HG02610 (cell line): ENCODE measurements around the gene FRY.
"Not testable (repeated sequence)": the region's sequence is repeated elsewhere in the genome, so short reads cannot be mapped to it uniquely, and the experiment has no call there.

Source experiments
- ATAC-seq: cut with Tn5 transposase; IDR thresholded peaks from one replicate; pipeline ENCODE4 v1.9.1; 2021; ENCODE audit warnings: mild to moderate bottlenecking, moderate library complexity; ENCODE audit not compliant: unreplicated experiment

FRY gene

DNA sequence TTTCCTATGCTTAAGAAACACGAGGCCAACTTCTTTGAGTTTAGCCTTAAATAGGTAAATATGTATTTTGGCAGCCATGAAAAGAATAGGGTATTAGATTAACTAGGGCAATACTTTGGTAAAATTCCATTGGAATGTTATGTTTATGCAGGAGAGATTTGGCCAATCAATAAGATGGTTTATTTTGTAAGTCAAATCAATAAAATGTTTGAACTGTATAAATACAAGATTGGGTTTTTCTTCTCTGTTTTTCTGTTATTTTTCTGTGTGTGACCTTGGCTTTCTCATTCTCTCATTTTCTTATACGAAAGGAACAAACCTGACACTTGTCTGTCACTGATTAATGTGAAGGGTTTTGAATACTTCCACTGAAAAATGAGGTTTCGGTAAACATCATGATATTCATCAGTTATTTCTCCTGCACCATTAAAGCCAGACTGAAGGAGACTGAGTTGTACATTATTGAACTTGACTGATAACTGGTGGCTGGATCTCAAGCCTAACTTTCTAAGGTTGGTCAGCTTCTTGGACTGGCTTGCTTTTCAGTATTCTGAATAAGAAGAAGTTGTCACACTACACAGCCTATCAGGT, 8.6 kb downstream of the FRY start:
- no peak for ATAC-seq

DNA sequence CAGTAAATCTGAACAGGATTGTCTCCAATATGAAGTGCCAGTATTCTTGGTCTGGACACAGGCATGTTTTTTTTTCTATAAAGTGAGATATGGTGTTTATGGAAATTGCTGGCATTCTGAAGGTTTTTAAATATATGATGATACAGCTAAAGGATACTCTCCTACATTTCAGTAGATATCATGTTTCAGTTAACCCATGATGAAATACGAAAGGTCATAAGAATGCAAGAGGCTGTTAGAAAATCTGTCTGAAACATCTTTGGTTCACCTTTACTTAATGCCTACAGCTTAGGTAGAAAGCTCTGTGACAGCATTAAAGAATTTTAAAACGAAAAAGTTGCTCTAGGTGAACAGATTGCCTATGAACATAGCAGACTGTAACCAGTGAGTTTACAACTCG, 9.1 kb downstream of the FRY start:
- ATAC-seq, result no peak

DNA sequence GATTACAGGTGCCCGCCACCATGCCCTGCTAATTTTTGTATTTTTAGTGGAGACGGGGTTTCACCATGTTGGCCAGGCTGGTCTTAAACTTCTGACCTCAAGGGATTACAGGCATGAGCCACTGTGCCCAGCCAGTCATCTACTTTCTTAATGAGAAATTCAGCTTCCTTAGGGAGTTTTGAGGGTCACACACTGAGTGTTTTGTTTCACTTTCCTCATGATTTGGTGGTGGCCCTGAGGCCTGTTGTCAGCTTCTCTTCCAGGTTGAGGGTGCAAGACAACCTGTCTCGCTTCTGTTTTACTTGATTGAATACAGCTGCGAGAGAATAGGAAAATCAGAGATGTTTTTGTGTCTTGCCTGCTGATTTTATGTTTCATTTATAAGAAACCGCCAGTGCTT, 9.9 kb downstream of the FRY start:
- ATAC-seq, result peak; percentile 96

DNA sequence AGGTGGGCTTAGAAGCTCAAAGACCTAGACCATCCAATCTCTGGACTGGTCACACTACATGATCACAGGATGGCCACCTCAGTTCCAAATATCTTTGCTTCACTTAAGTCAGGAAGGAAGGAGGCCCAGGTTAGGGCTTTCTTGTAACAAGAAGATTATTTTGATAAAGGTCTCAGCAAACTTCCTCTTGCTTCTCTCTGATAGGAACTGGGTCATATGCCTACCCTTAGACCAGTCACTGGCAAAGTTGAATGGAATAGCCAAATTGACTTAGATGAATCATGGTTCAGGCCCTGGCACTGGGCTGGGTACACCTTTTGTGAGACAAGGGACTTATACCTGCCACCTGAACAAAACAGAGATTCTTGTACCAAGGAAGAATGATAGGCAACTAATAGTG, 11.0 kb downstream of the FRY start:
- ATAC-seq, result no peak

DNA sequence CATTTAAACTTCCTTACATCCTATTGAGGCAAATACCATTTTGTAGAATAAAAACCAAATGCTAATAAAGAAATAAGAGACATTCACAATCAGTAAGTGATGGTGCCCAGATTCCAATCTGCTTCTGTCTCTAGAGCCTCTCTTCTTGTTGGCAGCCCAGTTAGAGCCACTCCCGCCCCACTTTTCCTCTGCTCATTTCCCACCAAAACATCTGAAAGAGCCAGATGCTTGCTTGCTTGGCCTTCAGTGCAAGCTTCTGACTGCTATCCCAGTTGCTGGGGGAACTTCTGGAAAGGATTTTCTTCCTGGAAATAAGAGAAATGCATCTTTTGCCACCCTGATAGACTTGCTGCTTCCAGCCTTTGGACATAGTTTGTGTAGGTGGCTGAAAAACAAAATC, 12.9 kb downstream of the FRY start:
- no peak for ATAC-seq

DNA sequence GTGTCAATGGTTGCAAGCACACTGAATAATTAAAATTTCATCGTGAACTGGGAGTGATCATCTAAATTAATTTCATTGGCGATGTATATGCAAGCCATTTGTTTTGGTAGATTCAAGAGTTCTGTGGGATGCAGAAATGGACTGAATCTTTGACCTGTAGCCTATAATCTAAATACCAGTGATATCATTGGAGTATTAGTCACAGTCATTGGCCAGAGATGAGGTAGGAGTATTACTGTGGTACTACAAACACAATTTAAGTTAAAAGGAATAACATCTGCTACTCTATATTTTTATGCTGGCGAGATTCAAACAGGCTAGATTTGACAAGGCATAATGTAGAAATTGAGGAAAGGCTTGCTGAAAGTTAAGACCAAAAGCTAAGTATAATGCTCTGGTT, 14.0 kb downstream of the FRY start:
- ATAC-seq, result no peak

DNA sequence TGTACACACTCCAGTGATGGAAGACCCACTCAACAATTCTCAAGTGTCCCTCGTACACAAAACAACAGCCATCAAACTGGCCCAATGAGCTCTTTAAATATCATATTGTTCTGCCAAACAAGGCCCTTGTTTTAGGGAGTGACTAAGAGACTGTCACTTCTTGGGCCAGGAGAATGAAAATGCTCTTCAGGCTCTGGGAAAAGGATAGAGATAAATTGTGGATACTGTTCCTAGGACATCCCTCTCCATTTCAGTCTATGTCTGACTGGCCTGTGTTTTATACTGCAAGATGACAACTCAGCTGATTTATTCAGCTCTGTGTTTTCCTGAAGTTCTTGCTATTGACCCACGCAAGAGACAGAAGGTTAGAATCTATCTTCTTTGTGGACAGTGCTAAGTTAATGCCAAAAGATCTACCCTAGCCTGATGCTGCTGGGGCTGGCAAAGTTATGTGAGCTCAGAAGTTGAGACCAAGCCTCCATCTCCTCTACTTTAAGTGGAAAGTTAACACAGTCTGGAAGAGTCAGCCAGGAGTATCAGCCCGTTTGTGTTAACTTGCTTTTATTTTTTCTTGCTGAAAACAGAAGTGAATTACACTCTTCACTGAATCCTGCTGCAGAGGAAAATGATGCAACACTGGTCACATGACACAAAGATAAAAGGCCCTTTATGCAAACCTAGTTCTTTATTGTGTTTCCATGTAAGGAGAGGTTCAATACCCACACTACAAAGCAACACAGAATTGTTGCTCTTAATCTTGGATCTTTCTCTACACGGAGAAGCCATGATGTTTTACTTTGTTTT, 14.6 kb downstream of the FRY start:
- ATAC-seq, result no peak

DNA sequence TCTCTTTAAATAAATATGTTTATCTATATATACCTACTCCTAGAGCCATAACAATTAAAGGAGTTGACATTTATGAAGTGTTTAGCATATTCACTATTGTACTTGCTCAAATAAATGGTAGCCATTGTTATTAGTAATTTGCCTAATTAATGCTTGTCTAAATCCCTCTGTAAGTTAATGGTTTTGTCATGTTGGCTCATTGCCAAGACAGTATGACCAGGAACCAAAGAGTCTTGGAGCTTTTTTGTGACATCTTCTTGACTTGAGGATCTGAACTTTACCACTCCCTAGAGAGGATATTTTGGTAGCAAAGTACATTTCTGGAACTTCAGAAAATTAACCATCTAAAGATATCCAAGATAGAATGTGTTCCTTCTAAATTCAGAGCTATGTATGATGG, 15.5 kb downstream of the FRY start:
- ATAC-seq, result no peak

DNA sequence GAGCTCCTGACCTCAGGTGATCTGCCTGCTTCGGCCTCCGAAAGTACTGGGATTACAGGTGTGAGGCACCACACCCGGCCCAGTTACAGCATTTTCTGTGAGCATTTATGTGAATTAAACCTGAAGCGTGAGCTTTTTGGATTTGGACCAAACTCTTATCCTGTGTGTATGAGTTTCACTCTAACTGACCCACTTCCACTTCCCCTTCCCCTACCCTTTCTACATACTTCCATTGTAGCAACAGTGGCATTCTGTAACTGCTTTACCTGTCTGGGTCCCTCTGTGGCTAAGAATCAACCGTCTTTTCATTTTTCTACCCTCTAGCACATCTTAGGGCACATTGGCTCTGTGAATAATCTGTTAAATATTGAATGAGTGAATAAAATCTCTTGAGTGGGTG, 16.2 kb downstream of the FRY start:
- no peak for ATAC-seq

DNA sequence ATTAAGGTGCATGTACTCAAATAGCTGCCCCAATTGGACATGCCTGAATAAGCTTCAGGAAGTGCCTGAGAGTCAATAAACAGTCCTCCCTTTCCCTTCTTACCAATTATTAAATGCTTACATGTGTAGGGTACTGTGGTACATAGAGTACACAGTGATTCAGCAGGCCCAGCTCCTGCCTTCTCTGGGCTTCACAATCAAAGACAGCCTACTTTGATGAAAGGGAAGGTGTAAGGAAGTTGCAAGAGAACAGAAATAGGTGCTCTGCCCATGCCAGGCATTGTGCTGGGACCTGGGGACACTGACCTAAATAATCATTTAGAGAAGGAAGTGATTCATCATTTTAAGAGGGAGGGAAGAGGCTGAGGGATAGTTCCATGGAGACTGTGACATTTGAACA, 17.2 kb downstream of the FRY start:
- ATAC-seq, result no peak

DNA sequence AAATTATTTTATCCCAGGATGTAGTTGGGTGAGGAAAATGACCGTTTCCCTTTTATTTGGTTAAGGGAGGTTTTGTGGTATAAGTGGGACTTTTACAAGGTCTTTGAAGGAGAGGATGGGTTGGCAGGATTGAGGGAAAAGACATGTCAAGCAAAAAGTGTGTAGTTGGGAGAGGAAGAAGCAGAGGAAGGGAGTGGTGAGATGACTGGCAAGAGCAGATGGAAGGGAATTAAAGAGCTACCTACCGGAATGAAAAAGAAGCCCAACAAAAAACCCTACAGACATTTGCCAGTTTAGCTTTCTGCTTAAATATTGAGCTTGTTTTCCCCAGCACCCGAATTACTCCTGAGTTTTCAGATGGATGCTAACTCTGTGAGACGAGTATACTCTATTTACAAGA, 19.6 kb downstream of the FRY start:
- ATAC-seq, result no peak

DNA sequence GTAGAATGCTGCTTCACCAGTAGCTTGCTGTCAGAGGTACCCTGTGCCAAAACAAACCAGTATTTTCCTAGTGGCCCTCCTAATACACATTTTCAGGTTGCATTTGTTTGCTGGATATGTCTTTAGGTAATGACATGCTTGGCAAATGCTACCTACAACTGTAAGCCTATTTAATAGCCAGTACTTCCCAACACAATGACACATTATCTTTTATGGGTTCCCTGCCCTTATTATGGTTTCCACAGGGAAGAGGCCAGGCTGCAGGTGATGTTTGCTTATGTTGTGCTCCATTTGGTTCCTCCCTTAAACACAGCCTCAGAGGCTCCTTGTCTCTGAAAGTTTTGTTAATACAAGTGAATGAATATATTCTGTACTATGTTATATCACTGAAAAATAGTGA, 24.7 kb downstream of the FRY start:
- no peak for ATAC-seq

DNA sequence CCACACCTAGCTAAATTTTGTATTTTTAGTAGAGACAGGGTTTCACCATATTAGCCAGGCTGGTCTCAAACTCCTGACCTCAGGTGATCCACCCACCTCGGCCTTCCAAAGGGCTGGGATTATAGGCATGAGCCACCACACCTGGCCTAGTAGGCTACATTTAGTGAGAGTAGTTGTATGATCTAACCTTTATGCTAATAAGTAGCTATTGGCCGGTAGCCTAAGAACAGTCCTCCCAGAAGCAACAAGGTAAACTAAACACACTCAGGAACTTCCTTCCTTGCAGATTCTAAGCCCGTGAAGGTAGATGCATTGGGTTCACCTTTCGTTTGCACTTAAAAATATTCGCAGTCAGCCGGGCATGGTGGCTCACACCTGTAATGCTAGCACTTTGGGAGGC, 25.8 kb downstream of the FRY start:
- not testable (repeated sequence) for ATAC-seq

DNA sequence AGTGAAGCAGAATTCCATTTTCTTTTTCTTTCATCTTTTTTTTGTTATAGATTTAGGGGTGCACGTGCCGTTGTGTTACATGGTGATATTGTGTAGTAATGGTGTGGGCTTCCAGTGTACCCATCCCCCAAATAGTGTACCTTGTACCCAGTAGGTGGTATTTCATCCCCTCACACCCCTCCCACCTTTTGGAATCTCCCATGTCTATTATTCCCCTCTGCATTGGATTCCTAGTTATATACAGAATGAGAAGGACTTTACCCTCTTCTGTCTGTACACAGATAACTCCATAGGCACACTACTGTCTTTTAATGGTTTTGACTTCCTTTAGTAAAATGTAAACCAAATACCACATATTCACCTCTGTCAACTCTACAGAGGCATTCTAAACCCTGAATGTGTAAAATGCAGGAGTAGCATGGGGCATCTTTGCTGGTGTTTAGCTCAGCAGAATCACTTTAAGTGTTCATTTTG, 28.0 kb downstream of the FRY start:
- ATAC-seq, result no peak

DNA sequence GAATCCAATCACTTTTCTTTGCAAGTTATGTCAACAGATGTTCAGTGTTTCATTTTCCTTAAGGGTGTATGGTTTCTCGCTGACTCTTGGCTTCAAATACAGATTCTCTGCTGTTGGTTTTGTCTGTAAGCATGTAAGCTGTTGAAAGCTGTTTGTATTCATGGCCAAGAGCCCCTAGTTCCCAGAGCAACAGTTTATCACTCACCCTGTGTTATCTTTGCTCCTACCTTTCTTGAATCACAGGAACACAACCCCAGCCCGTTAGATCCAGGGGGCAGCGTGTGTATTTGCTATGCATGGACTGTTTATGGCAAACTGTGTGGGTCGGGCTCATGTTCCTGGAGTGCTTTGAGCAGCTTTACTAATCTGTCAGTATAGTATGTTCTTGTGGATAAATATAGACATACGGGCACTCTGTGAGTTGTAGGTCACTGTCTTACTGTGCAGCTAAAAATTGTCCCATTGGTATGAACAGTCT, 28.9 kb downstream of the FRY start:
- no peak for ATAC-seq

DNA sequence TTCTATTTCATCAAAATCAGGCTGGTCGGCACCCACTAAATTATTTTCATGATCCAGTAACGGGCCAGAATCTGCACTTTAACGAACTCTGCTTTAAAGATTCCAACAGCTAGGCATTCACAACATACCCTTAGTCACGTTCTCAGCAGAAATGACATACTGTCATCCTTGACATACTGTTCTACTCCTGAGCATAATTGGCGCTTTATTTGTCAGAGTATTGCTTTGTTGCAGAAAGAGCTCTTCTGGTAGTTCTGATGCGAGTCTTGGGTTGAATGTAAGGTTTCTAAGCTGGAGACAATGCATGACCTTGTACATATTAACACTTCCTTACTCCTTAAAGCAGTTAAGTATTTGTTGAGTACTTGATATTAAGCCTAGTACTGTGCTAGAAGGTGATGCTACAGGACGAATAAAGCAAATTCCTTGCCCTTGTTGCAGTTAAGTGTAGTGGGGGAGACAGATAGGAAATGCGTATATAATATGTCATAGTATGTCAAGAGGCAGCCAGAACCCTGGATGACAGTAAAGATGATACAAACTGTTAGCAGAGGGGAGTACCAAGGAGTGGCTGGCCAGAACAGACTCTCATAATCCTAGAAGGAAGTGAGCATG, 32.2 kb downstream of the FRY start:
- ATAC-seq, result no peak

DNA sequence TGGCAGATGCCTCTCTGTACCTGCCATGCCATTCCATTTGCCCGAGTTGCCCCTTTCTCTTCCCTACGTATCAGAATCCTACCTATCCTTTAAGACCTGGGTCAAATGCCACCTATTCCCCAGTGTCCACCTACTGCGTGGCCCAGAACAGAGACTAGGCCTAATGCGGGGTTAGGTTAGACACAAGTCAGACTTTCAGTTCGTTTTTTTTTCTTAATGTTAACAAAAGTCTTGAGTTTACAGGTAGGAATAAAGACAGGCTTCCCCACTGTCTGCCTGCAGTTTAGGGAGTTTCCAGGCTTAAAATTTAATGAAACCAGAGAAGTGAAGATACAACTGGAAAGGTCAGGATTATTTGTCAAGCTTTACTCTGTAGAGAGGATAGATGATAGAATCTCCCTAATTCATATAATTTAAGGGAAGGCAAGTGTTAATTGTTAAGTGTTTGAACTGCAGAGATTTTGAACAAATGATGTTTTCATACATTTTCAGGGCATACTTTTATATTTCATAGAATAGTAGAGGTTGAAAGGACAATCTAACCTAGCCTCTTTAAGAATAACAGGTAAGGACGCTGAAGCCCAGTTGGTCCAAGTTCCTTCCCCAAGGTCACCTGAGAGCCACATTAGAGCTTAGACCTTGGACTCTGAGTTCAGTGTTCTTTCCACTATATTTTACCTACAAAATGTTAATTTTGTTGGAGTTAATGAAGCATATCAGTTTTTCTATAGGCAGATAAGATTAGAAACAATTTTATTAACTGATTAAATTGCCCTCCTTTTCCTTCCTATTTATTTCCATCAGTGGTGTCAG, 35.8 kb downstream of the FRY start:
- no peak for ATAC-seq

DNA sequence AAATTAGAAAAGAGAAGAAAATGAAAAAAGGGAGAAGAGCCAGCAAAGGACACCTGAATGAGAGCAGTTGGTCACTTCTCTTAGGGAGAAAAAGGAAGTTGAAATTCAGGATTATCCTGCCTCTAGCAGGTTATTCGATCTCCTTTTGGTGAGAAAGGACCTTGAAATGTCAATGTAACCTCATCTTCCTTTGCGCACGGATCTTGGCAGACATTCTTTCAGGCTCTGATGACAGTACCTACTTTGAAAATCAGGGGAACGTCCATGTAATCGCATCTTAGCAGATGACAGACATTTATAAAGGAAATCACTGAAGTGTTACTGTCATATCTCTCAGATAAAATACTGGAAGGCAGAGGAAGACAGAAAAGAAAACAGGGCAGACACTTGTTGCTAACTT, 36.7 kb downstream of the FRY start:
- no peak for ATAC-seq

DNA sequence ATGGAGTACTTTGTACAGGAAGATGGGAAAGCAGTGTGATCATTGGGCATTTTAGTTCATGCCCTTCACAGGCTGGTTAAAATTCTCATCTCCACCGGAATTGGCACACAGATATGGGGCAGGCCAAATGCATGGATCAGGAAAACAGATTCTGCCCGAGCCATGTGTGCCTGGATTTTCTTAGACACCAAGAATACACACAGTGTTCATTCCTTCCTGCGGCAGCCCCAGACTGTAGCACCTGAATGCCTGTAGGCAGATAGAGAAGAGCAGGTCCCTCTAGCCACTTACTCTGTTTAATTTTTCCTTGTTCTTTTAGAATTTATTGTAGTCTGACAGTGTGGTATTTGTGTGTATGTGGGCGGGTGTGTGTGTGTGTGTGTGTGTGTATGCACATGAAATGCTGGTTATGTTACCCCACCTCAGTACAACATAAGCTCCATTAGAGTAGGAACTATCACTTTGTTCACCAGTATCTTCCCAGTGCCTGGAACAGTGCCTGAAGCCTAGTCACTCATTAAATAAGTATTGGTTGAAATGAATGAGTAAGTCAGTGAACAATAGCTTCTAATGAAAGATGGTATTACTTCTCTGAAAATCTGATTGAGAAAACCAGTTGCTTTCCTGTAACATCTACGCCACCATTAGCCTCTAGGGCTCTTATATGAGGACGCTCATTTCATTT, 41.7 kb downstream of the FRY start:
- ATAC-seq, result no peak

DNA sequence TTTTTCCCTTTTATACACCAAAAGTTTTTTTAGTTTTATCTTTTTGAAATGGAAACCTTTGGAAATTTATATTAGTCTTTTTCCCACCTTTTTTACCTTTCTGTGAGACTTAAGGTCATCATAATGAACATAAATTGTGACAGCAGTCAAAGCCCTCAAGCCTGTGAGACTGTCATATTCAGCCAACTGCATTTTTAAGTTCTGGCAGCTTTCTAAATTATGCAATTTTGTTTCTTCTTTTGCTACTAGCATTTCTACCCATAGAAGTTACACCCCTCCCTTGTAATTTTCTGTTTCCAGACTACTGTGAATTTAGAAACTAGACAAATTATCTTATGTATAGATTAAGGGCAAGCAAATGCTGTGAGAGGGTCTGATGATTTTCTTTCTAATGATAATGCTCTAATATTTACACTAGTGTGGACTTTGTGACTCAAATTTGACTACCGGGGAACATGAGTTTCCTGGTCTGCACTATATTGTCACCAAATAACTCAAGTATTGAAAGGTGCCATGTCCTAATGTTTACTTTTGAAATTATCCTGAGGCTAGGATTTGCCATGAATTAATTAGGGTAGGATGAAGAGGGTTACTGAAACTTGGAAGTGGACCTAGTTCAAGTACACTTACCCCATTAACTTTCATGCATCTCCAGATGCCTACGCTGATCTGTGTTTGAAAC, 43.7 kb downstream of the FRY start:
- ATAC-seq, result no peak
